ENCODE measurements around the gene WDR90. TPM values are rescaled to one million over a fixed set of nuclear protein-coding genes. Genes with fewer than 3 reads are reported as not detected.
A peak's percentile ranks its signal among the peaks of the same experiment; 100 is the strongest.

Gene WDR90
- total and polyA plus RNA-seq, 2 of the 13 experiments (the other 11 are each of a cell fraction or from before 2014, with no cell fraction given): 14.9 to 28.9 TPM

DNA sequence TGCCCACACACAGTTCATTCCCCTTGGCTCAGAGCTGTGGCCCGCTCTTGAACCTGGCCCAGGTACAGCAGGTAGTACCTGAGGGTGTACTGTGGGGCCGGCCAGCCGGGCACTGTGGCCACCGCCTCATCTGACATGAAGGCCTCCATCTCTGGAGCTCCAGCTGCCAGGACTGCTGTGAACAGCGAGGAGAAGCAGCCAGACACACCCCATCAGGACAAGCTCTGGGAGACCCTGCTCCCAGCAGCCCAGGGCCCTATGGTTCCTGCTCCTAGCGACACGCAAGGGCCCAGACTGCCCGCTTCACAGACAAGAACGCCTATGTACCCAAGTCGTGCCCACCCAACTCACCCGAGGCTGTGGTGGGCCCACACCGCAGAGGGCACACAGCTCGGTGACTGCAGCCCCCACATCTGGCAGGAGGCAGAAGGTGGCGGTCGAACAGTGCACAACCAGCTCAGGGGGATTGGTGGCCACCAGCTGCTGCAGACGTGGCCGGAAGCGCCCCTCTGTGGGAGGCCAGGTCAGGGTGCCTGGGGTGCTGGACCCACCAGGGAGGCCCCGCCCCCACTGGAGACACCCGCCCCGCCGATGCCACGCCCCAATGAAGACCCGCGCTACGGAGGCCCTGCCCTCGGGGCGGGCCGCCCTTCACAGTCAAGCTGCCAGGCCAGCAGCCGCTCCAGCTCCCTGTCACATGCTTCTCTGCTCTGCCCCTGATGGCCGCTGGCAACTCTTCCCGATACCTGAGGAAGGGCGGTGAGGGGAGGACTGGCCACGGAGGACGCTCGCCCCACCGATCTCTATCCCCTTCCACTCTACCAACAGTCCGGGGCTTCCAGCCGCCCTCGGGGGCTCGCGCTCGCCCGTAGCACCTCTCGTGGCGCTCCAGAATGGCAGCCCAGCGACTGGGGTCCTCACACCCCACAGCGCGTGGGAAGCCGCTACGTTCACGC is 30.0 kb downstream of the WDR90 start (continued):
- TF ChIP-seq, protein P1, sequence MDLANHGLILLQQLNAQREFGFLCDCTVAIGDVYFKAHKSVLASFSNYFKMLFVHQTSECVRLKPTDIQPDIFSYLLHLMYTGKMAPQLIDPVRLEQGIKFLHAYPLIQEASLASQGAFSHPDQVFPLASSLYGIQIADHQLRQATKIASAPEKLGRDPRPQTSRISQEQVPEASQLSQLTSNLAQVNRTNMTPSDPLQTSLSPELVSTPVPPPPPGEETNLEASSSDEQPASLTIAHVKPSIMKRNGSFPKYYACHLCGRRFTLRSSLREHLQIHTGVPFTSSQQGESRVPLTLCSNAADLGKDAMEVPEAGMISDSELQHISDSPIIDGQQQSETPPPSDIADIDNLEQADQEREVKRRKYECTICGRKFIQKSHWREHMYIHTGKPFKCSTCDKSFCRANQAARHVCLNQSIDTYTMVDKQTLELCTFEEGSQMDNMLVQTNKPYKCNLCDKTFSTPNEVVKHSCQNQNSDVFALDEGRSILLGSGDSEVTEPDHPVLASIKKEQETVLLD (CRISPR knock-in tag; IDR thresholded peaks at IDR 0.05; ENCODE audit: low read depth): peak; percentile 65
- no peak for TF ChIP-seq SMARCE1 (IDR thresholded peaks at IDR 0.05; ENCODE audit: borderline replicate concordance)
- TF ChIP-seq ATF1 (CRISPR knock-in tag; IDR thresholded peaks at IDR 0.05): no peak
- no peak for TF ChIP-seq ZNF143 (CRISPR knock-in tag; IDR thresholded peaks at IDR 0.05)
- TF ChIP-seq ZNF136 (CRISPR knock-in tag; IDR thresholded peaks at IDR 0.05; ENCODE audit: low read depth): no peak; the same call in 1 of the 2 replicates
- no peak for TF ChIP-seq ZMAT3 (CRISPR knock-in tag; conservative IDR thresholded peaks at IDR 0.05)
- no peak for TF ChIP-seq CBX5 (CRISPR knock-in tag; IDR thresholded peaks at IDR 0.05; ENCODE audit: borderline replicate concordance)
- TF ChIP-seq ZFP1 (CRISPR knock-in tag; IDR thresholded peaks at IDR 0.05): no peak
- TF ChIP-seq ZNF34 (CRISPR knock-in tag; IDR thresholded peaks at IDR 0.05; ENCODE audit: borderline replicate concordance): no peak
- TF ChIP-seq ZNF672 (CRISPR knock-in tag; IDR thresholded peaks at IDR 0.05): no peak
- no peak for TF ChIP-seq BRCA1 (CRISPR knock-in tag; IDR thresholded peaks at IDR 0.05)
- TF ChIP-seq, protein P2, sequence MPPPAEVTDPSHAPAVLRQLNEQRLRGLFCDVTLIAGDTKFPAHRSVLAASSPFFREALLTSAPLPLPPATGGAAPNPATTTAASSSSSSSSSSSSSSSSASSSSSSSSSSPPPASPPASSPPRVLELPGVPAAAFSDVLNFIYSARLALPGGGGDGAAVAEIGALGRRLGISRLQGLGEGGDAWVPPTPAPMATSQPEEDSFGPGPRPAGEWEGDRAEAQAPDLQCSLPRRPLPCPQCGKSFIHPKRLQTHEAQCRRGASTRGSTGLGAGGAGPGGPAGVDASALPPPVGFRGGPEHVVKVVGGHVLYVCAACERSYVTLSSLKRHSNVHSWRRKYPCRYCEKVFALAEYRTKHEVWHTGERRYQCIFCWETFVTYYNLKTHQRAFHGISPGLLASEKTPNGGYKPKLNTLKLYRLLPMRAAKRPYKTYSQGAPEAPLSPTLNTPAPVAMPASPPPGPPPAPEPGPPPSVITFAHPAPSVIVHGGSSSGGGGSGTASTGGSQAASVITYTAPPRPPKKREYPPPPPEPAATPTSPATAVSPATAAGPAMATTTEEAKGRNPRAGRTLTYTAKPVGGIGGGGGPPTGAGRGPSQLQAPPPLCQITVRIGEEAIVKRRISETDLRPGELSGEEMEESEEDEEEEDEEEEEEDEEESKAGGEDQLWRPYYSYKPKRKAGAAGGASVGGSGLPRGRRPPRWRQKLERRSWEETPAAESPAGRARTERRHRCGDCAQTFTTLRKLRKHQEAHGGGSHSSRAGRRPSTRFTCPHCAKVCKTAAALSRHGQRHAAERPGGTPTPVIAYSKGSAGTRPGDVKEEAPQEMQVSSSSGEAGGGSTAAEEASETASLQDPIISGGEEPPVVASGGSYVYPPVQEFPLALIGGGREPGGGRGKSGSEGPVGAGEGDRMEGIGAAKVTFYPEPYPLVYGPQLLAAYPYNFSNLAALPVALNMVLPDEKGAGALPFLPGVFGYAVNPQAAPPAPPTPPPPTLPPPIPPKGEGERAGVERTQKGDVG (CRISPR knock-in tag; IDR thresholded peaks at IDR 0.05; ENCODE audit: borderline replicate concordance): peak; percentile 62; the same call in 1 of the 2 replicates
- peak; percentile 82 for TF ChIP-seq GABPB1 (CRISPR knock-in tag; IDR thresholded peaks at IDR 0.05)
- TF ChIP-seq, protein P3, sequence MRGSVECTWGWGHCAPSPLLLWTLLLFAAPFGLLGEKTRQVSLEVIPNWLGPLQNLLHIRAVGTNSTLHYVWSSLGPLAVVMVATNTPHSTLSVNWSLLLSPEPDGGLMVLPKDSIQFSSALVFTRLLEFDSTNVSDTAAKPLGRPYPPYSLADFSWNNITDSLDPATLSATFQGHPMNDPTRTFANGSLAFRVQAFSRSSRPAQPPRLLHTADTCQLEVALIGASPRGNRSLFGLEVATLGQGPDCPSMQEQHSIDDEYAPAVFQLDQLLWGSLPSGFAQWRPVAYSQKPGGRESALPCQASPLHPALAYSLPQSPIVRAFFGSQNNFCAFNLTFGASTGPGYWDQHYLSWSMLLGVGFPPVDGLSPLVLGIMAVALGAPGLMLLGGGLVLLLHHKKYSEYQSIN (CRISPR knock-in tag; IDR thresholded peaks at IDR 0.05; ENCODE audit: borderline replicate concordance): no peak
- TF ChIP-seq, protein P4, sequence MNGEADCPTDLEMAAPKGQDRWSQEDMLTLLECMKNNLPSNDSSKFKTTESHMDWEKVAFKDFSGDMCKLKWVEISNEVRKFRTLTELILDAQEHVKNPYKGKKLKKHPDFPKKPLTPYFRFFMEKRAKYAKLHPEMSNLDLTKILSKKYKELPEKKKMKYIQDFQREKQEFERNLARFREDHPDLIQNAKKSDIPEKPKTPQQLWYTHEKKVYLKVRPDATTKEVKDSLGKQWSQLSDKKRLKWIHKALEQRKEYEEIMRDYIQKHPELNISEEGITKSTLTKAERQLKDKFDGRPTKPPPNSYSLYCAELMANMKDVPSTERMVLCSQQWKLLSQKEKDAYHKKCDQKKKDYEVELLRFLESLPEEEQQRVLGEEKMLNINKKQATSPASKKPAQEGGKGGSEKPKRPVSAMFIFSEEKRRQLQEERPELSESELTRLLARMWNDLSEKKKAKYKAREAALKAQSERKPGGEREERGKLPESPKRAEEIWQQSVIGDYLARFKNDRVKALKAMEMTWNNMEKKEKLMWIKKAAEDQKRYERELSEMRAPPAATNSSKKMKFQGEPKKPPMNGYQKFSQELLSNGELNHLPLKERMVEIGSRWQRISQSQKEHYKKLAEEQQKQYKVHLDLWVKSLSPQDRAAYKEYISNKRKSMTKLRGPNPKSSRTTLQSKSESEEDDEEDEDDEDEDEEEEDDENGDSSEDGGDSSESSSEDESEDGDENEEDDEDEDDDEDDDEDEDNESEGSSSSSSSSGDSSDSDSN (CRISPR knock-in tag; IDR thresholded peaks at IDR 0.05): peak; percentile 33
- no peak for TF ChIP-seq KMT2B (CRISPR knock-in tag; IDR thresholded peaks at IDR 0.05)
- no peak for TF ChIP-seq BHLHE40 (IDR thresholded peaks at IDR 0.05; ENCODE audit: low read length)
- peak; percentile 84 for TF ChIP-seq SAP130 (CRISPR knock-in tag; IDR thresholded peaks at IDR 0.05; ENCODE audit: low read depth)
- TF ChIP-seq ZSCAN30 (CRISPR knock-in tag; IDR thresholded peaks at IDR 0.05): no peak
- TF ChIP-seq PHF5A (CRISPR knock-in tag; IDR thresholded peaks at IDR 0.05; ENCODE audit: low read depth, unreplicated experiment): no peak
- peak; percentile 47; the same call in 1 of the 2 replicates for TF ChIP-seq ZNF350 (CRISPR knock-in tag; IDR thresholded peaks at IDR 0.05; ENCODE audit: borderline replicate concordance, low read depth)
- no peak for TF ChIP-seq ADNP (CRISPR knock-in tag; IDR thresholded peaks at IDR 0.05)
- TF ChIP-seq ZSCAN29 (CRISPR knock-in tag; conservative IDR thresholded peaks at IDR 0.05): no peak
